Activated naive CD8-positive, alpha-beta T cell (primary cell): Measurements from ENCODE around the gene RTN4.
"Not testable (repeated sequence)": the region's sequence is repeated elsewhere in the genome, so short reads cannot be mapped to it uniquely, and the experiment has no call there.

ENCODE experiments used
- H3K27ac Mint-ChIP-seq: one replicate; pipeline ENCODE4 v1.8.0; 2021; ENCODE audit warnings: mixed read lengths
- H3K27me3 Mint-ChIP-seq: one replicate; pipeline ENCODE4 v1.8.0; 2021; ENCODE audit warnings: mixed read lengths
- H3K36me3 Mint-ChIP-seq: one replicate; pipeline ENCODE4 v1.8.0; 2021; ENCODE audit warnings: mixed read lengths
- H3K4me1 Mint-ChIP-seq: one replicate; pipeline ENCODE4 v1.8.0; 2021; ENCODE audit warnings: low read depth, mixed read lengths
- H3K4me3 Mint-ChIP-seq: one replicate; pipeline ENCODE4 v1.8.0; 2021; ENCODE audit warnings: mild to moderate bottlenecking, mixed read lengths
- H3K9me3 Mint-ChIP-seq: one replicate; pipeline ENCODE4 v1.8.0; 2021; ENCODE audit warnings: low read depth, mixed read lengths

RTN4 gene

GRCh38 chr2:55084641-55085040, 34.4 kb upstream of the RTN4 start:
- Mint-ChIP-seq H3K27me3 (no peaks in the 10 kb centered on the region), H3K4me1 (no peaks in the 10 kb centered on the region), H3K4me3 (no peak overlapping the region), H3K9me3 (peaks cover 8% of the 10 kb centered on the region), H3K27ac (no peak overlapping the region), H3K36me3 (no peaks in the 10 kb centered on the region)

GRCh38 chr2:55080204-55080738, 30.0 kb upstream of the RTN4 start:
- Mint-ChIP-seq H3K9me3 (peaks cover 8% of the 10 kb centered on the region), H3K4me3 (no peak overlapping the region), H3K27ac (no peak overlapping the region), H3K36me3 (peaks cover 4% of the 10 kb centered on the region), H3K4me1 (no peaks in the 10 kb centered on the region), H3K27me3 (no peaks in the 10 kb centered on the region)

- Mint-ChIP-seq H3K4me3 (no peak overlapping the region), H3K27ac (no peak overlapping the region)
These were observed 28.7 kb upstream of the RTN4 start for GRCh38 chr2:55078956-55079355.

GRCh38 chr2:55076721-55077120, 26.5 kb upstream of the RTN4 start:
- no peaks in the 10 kb centered on the region for H3K27me3 Mint-ChIP-seq
- H3K9me3 Mint-ChIP-seq: peaks cover 8% of the 10 kb centered on the region

More at GRCh38 chr2:55078956-55079355, 28.7 kb upstream of the RTN4 start:
- Mint-ChIP-seq H3K27me3 (no peaks in the 10 kb centered on the region), H3K36me3 (peaks cover 4% of the 10 kb centered on the region), H3K9me3 (peaks cover 8% of the 10 kb centered on the region), H3K4me1 (no peaks in the 10 kb centered on the region)

GRCh38 chr2:55076019-55076418, 25.8 kb upstream of the RTN4 start:
- not testable (repeated sequence) for H3K4me1 Mint-ChIP-seq, H3K36me3 Mint-ChIP-seq, H3K27ac Mint-ChIP-seq, H3K27me3 Mint-ChIP-seq, H3K9me3 Mint-ChIP-seq, H3K4me3 Mint-ChIP-seq

More at GRCh38 chr2:55076721-55077120, 26.5 kb upstream of the RTN4 start:
- Mint-ChIP-seq H3K4me3 (no peak overlapping the region), H3K36me3 (peaks cover 4% of the 10 kb centered on the region), H3K4me1 (no peaks in the 10 kb centered on the region), H3K27ac (no peak overlapping the region)

GRCh38 chr2:55073000-55073983, 23.0 kb upstream of the RTN4 start:
- H3K4me3 Mint-ChIP-seq: no peak overlapping the region
- H3K27ac Mint-ChIP-seq: no peak overlapping the region
- H3K4me1 Mint-ChIP-seq: no peaks in the 10 kb centered on the region
- H3K9me3 Mint-ChIP-seq: no peaks in the 10 kb centered on the region
- H3K27me3 Mint-ChIP-seq: no peaks in the 10 kb centered on the region
- H3K36me3 Mint-ChIP-seq: peaks cover 4% of the 10 kb centered on the region

GRCh38 chr2:55063713-55064323, 13.6 kb upstream of the RTN4 start:
- H3K27me3 Mint-ChIP-seq: no peaks in the 10 kb centered on the region
- peaks cover 2% of the 10 kb centered on the region for H3K4me1 Mint-ChIP-seq
- peaks cover 2% of the 10 kb centered on the region for H3K36me3 Mint-ChIP-seq
- H3K4me3 Mint-ChIP-seq: no peak overlapping the region
- no peaks in the 10 kb centered on the region for H3K9me3 Mint-ChIP-seq
- H3K27ac Mint-ChIP-seq: no peak overlapping the region

- no peaks in the 10 kb centered on the region for H3K9me3 Mint-ChIP-seq
- H3K4me3 Mint-ChIP-seq: no peak overlapping the region
- peaks cover 2% of the 10 kb centered on the region for H3K4me1 Mint-ChIP-seq
- no peaks in the 10 kb centered on the region for H3K27me3 Mint-ChIP-seq
- no peak overlapping the region for H3K27ac Mint-ChIP-seq
- H3K36me3 Mint-ChIP-seq: peaks cover 2% of the 10 kb centered on the region
These were observed 13.0 kb upstream of the RTN4 start for GRCh38 chr2:55063226-55063625.

GRCh38 chr2:55062754-55063153, 12.5 kb upstream of the RTN4 start:
- Mint-ChIP-seq H3K36me3 (peaks cover 2% of the 10 kb centered on the region), H3K4me1 (peaks cover 2% of the 10 kb centered on the region), H3K27ac (no peak overlapping the region), H3K9me3 (no peaks in the 10 kb centered on the region), H3K27me3 (no peaks in the 10 kb centered on the region), H3K4me3 (no peak overlapping the region)

GRCh38 chr2:55061523-55062344, 11.5 kb upstream of the RTN4 start:
- Mint-ChIP-seq H3K36me3 (peaks cover 2% of the 10 kb centered on the region), H3K9me3 (no peaks in the 10 kb centered on the region), H3K4me1 (peaks cover 2% of the 10 kb centered on the region), H3K27ac (no peak overlapping the region), H3K4me3 (no peak overlapping the region), H3K27me3 (no peaks in the 10 kb centered on the region)

- Mint-ChIP-seq H3K27me3 (no peaks in the 10 kb centered on the region), H3K4me1 (peaks cover 6% of the 10 kb centered on the region), H3K4me3 (no peak overlapping the region), H3K9me3 (no peaks in the 10 kb centered on the region), H3K36me3 (peaks cover 2% of the 10 kb centered on the region), H3K27ac (no peak overlapping the region)
These were observed 9.5 kb upstream of the RTN4 start for GRCh38 chr2:55059793-55060192.

- H3K27me3 Mint-ChIP-seq: no peaks in the 10 kb centered on the region
- H3K27ac Mint-ChIP-seq: no peak overlapping the region
- H3K36me3 Mint-ChIP-seq: no peaks in the 10 kb centered on the region
- peaks cover 22% of the 10 kb centered on the region for H3K4me1 Mint-ChIP-seq
- no peak overlapping the region for H3K4me3 Mint-ChIP-seq
- no peaks in the 10 kb centered on the region for H3K9me3 Mint-ChIP-seq
These were observed 7.2 kb upstream of the RTN4 start for GRCh38 chr2:55057474-55057873.

- H3K27me3 Mint-ChIP-seq: no peaks in the 10 kb centered on the region
- no peak overlapping the region for H3K4me3 Mint-ChIP-seq
- H3K9me3 Mint-ChIP-seq: no peaks in the 10 kb centered on the region
- H3K4me1 Mint-ChIP-seq: peaks cover 35% of the 10 kb centered on the region
- no peaks in the 10 kb centered on the region for H3K36me3 Mint-ChIP-seq
- no peak overlapping the region for H3K27ac Mint-ChIP-seq
These were observed 5.8 kb upstream of the RTN4 start for GRCh38 chr2:55056024-55056521.

- peak overlapping the region; percentile 68 for H3K4me3 Mint-ChIP-seq
- H3K9me3 Mint-ChIP-seq: no peaks in the 10 kb centered on the region
- H3K27me3 Mint-ChIP-seq: no peaks in the 10 kb centered on the region
- H3K36me3 Mint-ChIP-seq: no peaks in the 10 kb centered on the region
- H3K4me1 Mint-ChIP-seq: peaks cover 40% of the 10 kb centered on the region
- H3K27ac Mint-ChIP-seq: peak overlapping the region; percentile 86
These were observed 4.0 kb upstream of the RTN4 start for GRCh38 chr2:55054106-55054875.
